GM19351 (cell line): Measurements from ENCODE around the gene CHD5.

Experiments
- ATAC-seq: cut with Tn5 transposase; IDR thresholded peaks from one replicate; pipeline ENCODE4 v1.9.1; 2021; ENCODE audit warnings: mild to moderate bottlenecking, moderate library complexity; ENCODE audit not compliant: unreplicated experiment

The CHD5 gene

GRCh38 chr1:6202256-6202655 lies 22.1 kb upstream of the CHD5 start:
- ATAC-seq, result no peak

- ATAC-seq, result no peak
Observed at GRCh38 chr1:6200188-6200809, 20.2 kb upstream of the CHD5 start.

- peak; percentile 97 for ATAC-seq
Observed at GRCh38 chr1:6199298-6200187, 19.4 kb upstream of the CHD5 start, which contains the start of gene RPL22. Gene RPL22 (minus strand): TSS chr1:6199595. CDS start chr1:6199573, 22 bp downstream.

GRCh38 chr1:6198646-6199297 lies 18.7 kb upstream of the CHD5 start:
- peak; percentile 23 for ATAC-seq

GRCh38 chr1:6197746-6198427 lies 17.8 kb upstream of the CHD5 start:
- no peak for ATAC-seq

- no peak for ATAC-seq
Observed at GRCh38 chr1:6191968-6192367, 11.8 kb upstream of the CHD5 start.

GRCh38 chr1:6188466-6188865 lies 8.3 kb upstream of the CHD5 start:
- no peak for ATAC-seq

- no peak for ATAC-seq
Observed at GRCh38 chr1:6185635-6186382, 5.7 kb upstream of the CHD5 start.

GRCh38 chr1:6185151-6185550 lies 5.0 kb upstream of the CHD5 start:
- no peak for ATAC-seq

- ATAC-seq, result no peak
Observed at GRCh38 chr1:6184083-6184783, 4.1 kb upstream of the CHD5 start.

GRCh38 chr1:6183520-6183989 lies 3.4 kb upstream of the CHD5 start:
- no peak for ATAC-seq

GRCh38 chr1:6181347-6181770 lies 1.2 kb upstream of the CHD5 start:
- ATAC-seq, result no peak

- no peak for ATAC-seq
Observed at GRCh38 chr1:6180707-6181311, 688 bp upstream of the CHD5 start.

GRCh38 chr1:6179564-6180175 lies 451 bp downstream of the CHD5 start:
- ATAC-seq, result no peak

GRCh38 chr1:6178751-6179563 lies 1.2 kb downstream of the CHD5 start:
- ATAC-seq, result no peak

- ATAC-seq, result no peak
Observed at GRCh38 chr1:6177681-6178380, 2.3 kb downstream of the CHD5 start.

- ATAC-seq, result no peak
Observed at GRCh38 chr1:6176779-6177178, 3.3 kb downstream of the CHD5 start.
